ENCODE results near the gene HGFAC.

Gene HGFAC

GRCh38 chr4:3492741-3493719, 51.3 kb downstream of the HGFAC start:
- no peak for DNase-seq

GRCh38 chr4:3493720-3494461, 52.1 kb downstream of the HGFAC start:
- DNase-seq, result no peak

GRCh38 chr4:3494462-3494871, 52.7 kb downstream of the HGFAC start:
- DNase-seq, result no peak

GRCh38 chr4:3495204-3495975, 53.6 kb downstream of the HGFAC start:
- DNase-seq, result no peak

- no peak for DNase-seq
These were observed 54.3 kb downstream of the HGFAC start for GRCh38 chr4:3496021-3496420.

- DNase-seq, result no peak
These were observed 55.3 kb downstream of the HGFAC start for GRCh38 chr4:3497095-3497494.

GRCh38 chr4:3497523-3498389, 56.0 kb downstream of the HGFAC start:
- no peak for DNase-seq

- DNase-seq, result no peak
These were observed 56.6 kb downstream of the HGFAC start for GRCh38 chr4:3498407-3498806.
